H1 (cell line): ENCODE data around the gene BIVM. TPM values are rescaled to one million over a fixed set of nuclear protein-coding genes. Genes with fewer than 3 reads are reported as not detected.

ENCODE experiments used
- CTCF ChIA-PET: fragments of 300-600 bp; sonication (Branson Sonifier 250); formaldehyde crosslinking; loops from one replicate; lab custom pipeline; 2021; ENCODE audit not compliant: partially characterized antibody; lab: Charles Lee
- POLR2A ChIA-PET: fragments of 300-600 bp; sonication (Branson Sonifier 250); formaldehyde crosslinking; loops from one replicate; lab custom pipeline; 2021; ENCODE audit warnings: inconsistent platforms; ENCODE audit not compliant: partially characterized antibody; lab: Charles Lee
- DNase-seq, 2 experiments: peaks; one replicate each; pipeline versions ENCODE4 v3.0.0 to v3.0.0-alpha.2; 2010 to 2022; ENCODE audit warnings: low spot score in 2 of 2, low read depth in 1 of 2, mixed read lengths in 1 of 2
- FAIRE-seq: peaks from 2 replicates; lab custom pipeline; 2011; peaks lifted over from hg19 to GRCh38; lab: Jason Lieb, UNC
- H2AFZ ChIP-seq: 2 replicates; pipeline ENCODE4 v1.8.1; 2012; ENCODE audit warnings: low read length, inconsistent platforms
- H2AK5ac ChIP-seq: 2 replicates; pipeline ENCODE4 v1.6.1; 2013; ENCODE audit warnings: low read depth, low read length
- H2BK120ac ChIP-seq: replicated peaks from 2 replicates; pipeline ENCODE3; 2013; ENCODE audit warnings: low read depth, low read length, inconsistent platforms
- H2BK12ac ChIP-seq: 2 replicates; pipeline ENCODE4 v1.6.1; 2013; ENCODE audit warnings: low read depth, low read length
- H2BK15ac ChIP-seq: 2 replicates; pipeline ENCODE4 v1.6.1; 2013; ENCODE audit warnings: low read length
- H2BK20ac ChIP-seq: 2 replicates; pipeline ENCODE4 v1.6.1; 2013; ENCODE audit warnings: low read length
- H2BK5ac ChIP-seq: 2 replicates; pipeline ENCODE4 v1.6.1; 2013; ENCODE audit warnings: low read depth, low read length
- H3K14ac ChIP-seq: 2 replicates; pipeline ENCODE4 v1.6.1; 2013; ENCODE audit warnings: inconsistent platforms; ENCODE audit not compliant: insufficient read length
- H3K18ac ChIP-seq: 2 replicates; pipeline ENCODE4 v1.6.1; 2013; ENCODE audit warnings: low read length; ENCODE audit errors: extremely low read depth
- H3K23ac ChIP-seq: 2 replicates; pipeline ENCODE4 v1.6.1; 2013; ENCODE audit warnings: inconsistent platforms; ENCODE audit not compliant: insufficient read length
- H3K23me2 ChIP-seq: 2 replicates; pipeline ENCODE4 v1.6.1; 2013; ENCODE audit warnings: low read depth, low read length
- H3K27ac ChIP-seq: 2 replicates; pipeline ENCODE4 v1.6.1; 2011; ENCODE audit warnings: low read depth, low read length, inconsistent platforms
- H3K27me3 ChIP-seq, 4 experiments: replicated peaks in 1 of 4; 1 replicate in 1 of 4; 2 replicates in 3 of 4; pipeline versions ENCODE4 v1.6.1 to v1.8.1; 2011 to 2013; ENCODE audit warnings: low read length in 3 of 4, mild to moderate bottlenecking in 3 of 4, inconsistent platforms in 2 of 4, mixed read lengths in 2 of 4, moderate library complexity in 1 of 4; ENCODE audit not compliant: control insufficient read depth in 3 of 4, insufficient read depth in 3 of 4; ENCODE audit errors: extremely low read depth in 1 of 4
- H3K36me3 ChIP-seq, 4 experiments: 2 replicates each; pipeline versions ENCODE4 v1.6.1 to v1.8.1; 2011 to 2013; ENCODE audit warnings: mild to moderate bottlenecking in 4 of 4, low read length in 3 of 4, moderate library complexity in 2 of 4, control low read depth in 1 of 4, inconsistent platforms in 1 of 4; ENCODE audit not compliant: insufficient read depth in 4 of 4, control insufficient read depth in 2 of 4
- H3K4ac ChIP-seq: replicated peaks from 2 replicates; pipeline ENCODE3; 2013; ENCODE audit warnings: low read length, low read depth, mixed read lengths, inconsistent platforms; ENCODE audit not compliant: insufficient read length
- H3K4me1 ChIP-seq, 4 experiments: replicated peaks in 1 of 4; 1 replicate in 1 of 4; 2 replicates in 3 of 4; pipeline versions ENCODE4 v1.6.1 to v1.8.1; 2011 to 2013; ENCODE audit warnings: low read length in 3 of 4, inconsistent platforms in 2 of 4, mixed read lengths in 1 of 4; ENCODE audit not compliant: insufficient read depth in 4 of 4, control insufficient read depth in 3 of 4
- H3K4me2 ChIP-seq, 2 experiments: 2 replicates each; pipeline versions ENCODE4 v1.6.1 to v1.8.1; 2011 to 2013; ENCODE audit warnings: low read depth in 2 of 2, low read length in 2 of 2, control low read depth in 1 of 2, inconsistent platforms in 1 of 2, mild to moderate bottlenecking in 1 of 2; ENCODE audit not compliant: insufficient read depth in 1 of 2
- H3K4me3 ChIP-seq, 4 experiments: fragments of 200-600, 300-600 bp in 1 of 4; sonication (generic), shearing (Covaris generic), sonication (Bioruptor Twin) in 1 of 4; 2 replicates each; pipeline versions ENCODE4 v1.5.1 to v1.8.1; 2011 to 2016; ENCODE audit warnings: low read length in 4 of 4, low read depth in 3 of 4, control low read depth in 2 of 4, inconsistent platforms in 2 of 4, mild to moderate bottlenecking in 2 of 4, mixed read lengths in 1 of 4, moderate library complexity in 1 of 4; ENCODE audit not compliant: insufficient read depth in 2 of 4; ENCODE audit errors: extremely low read depth in 1 of 4
- H3K56ac ChIP-seq: replicated peaks from 2 replicates; pipeline ENCODE3; 2013; ENCODE audit warnings: low read depth, mild to moderate bottlenecking, mixed read lengths, low read length, inconsistent platforms; ENCODE audit not compliant: insufficient read length
- H3K79me1 ChIP-seq: 2 replicates; pipeline ENCODE4 v1.6.1; 2013; ENCODE audit warnings: low read depth, low read length, control low read depth
- H3K79me2 ChIP-seq, 2 experiments: 2 replicates each; pipeline versions ENCODE4 v1.6.1 to v1.8.1; 2012 to 2013; ENCODE audit warnings: low read length in 2 of 2, mild to moderate bottlenecking in 2 of 2, inconsistent platforms in 1 of 2; ENCODE audit not compliant: insufficient read depth in 2 of 2, control insufficient read depth in 1 of 2
- H3K9ac ChIP-seq, 4 experiments: replicated peaks in 1 of 4; 1 replicate in 1 of 4; 2 replicates in 3 of 4; pipeline versions ENCODE4 v1.6.1 to v1.8.1; 2011 to 2013; ENCODE audit warnings: low read depth in 3 of 4, low read length in 3 of 4, control low read depth in 2 of 4, mild to moderate bottlenecking in 2 of 4, moderate library complexity in 2 of 4, inconsistent platforms in 1 of 4; ENCODE audit errors: extremely low read depth in 1 of 4
- H3K9me3 ChIP-seq, 2 experiments: 2 replicates each; pipeline versions ENCODE4 v1.6.1 to v1.8.1; 2012 to 2013; ENCODE audit warnings: mild to moderate bottlenecking in 2 of 2, moderate library complexity in 2 of 2, control low read depth in 1 of 2, inconsistent platforms in 1 of 2, low read depth in 1 of 2, low read length in 1 of 2, mixed read lengths in 1 of 2; ENCODE audit not compliant: insufficient read depth in 2 of 2
- H4K20me1 ChIP-seq, 2 experiments: replicated peaks in 1 of 2; 2 replicates each; pipeline versions ENCODE3 to v1.8.1; 2011 to 2013; ENCODE audit warnings: inconsistent platforms in 2 of 2, low read length in 2 of 2, mild to moderate bottlenecking in 1 of 2; ENCODE audit not compliant: insufficient read depth in 2 of 2, control insufficient read depth in 1 of 2
- H4K5ac ChIP-seq: 2 replicates; pipeline ENCODE4 v1.6.1; 2013; ENCODE audit warnings: low read length, low read depth, mixed read lengths, inconsistent platforms; ENCODE audit not compliant: insufficient read length
- H4K8ac ChIP-seq: 2 replicates; pipeline ENCODE4 v1.8.0; 2013; ENCODE audit warnings: mild to moderate bottlenecking, moderate library complexity, low read length, inconsistent platforms; ENCODE audit not compliant: insufficient read depth; ENCODE audit errors: extremely low read depth
- H4K91ac ChIP-seq: replicated peaks from 2 replicates; pipeline ENCODE3; 2013; ENCODE audit warnings: low read length, mixed read lengths, inconsistent platforms; ENCODE audit not compliant: insufficient read length
- KDM1A ChIP-seq: fragments of 200-600, 300-600 bp; sonication (generic); IDR thresholded peaks from 2 replicates; pipeline ENCODE4 v1.7.1; 2016; ENCODE audit warnings: mild to moderate bottlenecking, low read length, borderline replicate concordance
- RFX5 ChIP-seq: IDR thresholded peaks from 2 replicates; pipeline ENCODE4 v1.6.1; 2011; ENCODE audit warnings: low read depth, low read length, improper control_type of control experiment, borderline replicate concordance
- SIRT6 ChIP-seq: IDR thresholded peaks from one replicate; pipeline ENCODE4 v1.7.1; 2012; ENCODE audit warnings: low read length, inconsistent platforms
- WGBS, 2 experiments: shearing (Covaris generic) in 1 of 2; methylation state at CpG; one replicate each; pipeline versions ENCODE4 v1.1.6 to v1.1.7; 2013 to 2015; ENCODE audit warnings: low lambda C conversion rate in 2 of 2, mixed read lengths in 2 of 2, inconsistent platforms in 1 of 2, low coverage in 1 of 2, missing lambda C conversion rate in 1 of 2; ENCODE audit not compliant: insufficient replicate concordance in 2 of 2, insufficient coverage in 1 of 2, insufficient read length in 1 of 2; ENCODE audit errors: extremely low coverage in 1 of 2, missing lambda C conversion rate in 1 of 2; 5-methylcytosine and 5-hydroxymethylcytosine counted together
- polyA plus RNA-seq, 7 experiments: library from polyadenylated mRNA; depleted of rRNA in 3 of 7; stranded (reverse) in 5 of 7; unstranded in 2 of 7; fragments of >200 nt in 5 of 7; fragments of 200-250 nt in 2 of 7; gene quantifications; 1 replicate in 5 of 7; 2 replicates in 1 of 7; 4 replicates in 1 of 7; pipeline versions ENCODE4 v1.2.1 to v1.2.3, GENCODE V29; 2011 to 2013; ENCODE audit warnings: missing spikeins in 2 of 7, mixed read lengths in 2 of 7
- total RNA-seq: library from RNA; stranded (reverse); fragmentation: NEBNext Ultra II Directional; extraction: Animal tissue kit (Norgen Biotek cat#: 25700); gene quantifications from 2 replicates; pipeline ENCODE4 v1.2.1, GENCODE V29; 2021

The BIVM gene
- total and polyA plus RNA-seq, 2 of the 8 experiments (the other 6 are each of a cell fraction or from before 2014, with no cell fraction given) = 1.8 to 5.5 TPM

- Histone ChIP-seq H3K79me1 (no peaks in the 10 kb centered on the region), H3K23ac (no peak overlapping the region), H3K4me2 (no peak overlapping the region), H3K36me3 (no peaks in the 10 kb centered on the region), H2BK120ac (no peak overlapping the region), H2BK5ac (no peak overlapping the region), H2BK20ac (no peak overlapping the region), H3K27me3 (peaks cover 0 to 2% (median under 1%) of the 10 kb centered on the region in 4 experiments; a peak in 2 of 7 replicates), H3K4me3 (no peak overlapping the region), H3K4me1 (no peaks in the 10 kb centered on the region), H3K23me2 (peaks cover under 1% of the 10 kb centered on the region; the same call in 1 of the 2 replicates), H3K14ac (no peak overlapping the region), H3K4ac (no peak overlapping the region), H2BK15ac (no peak overlapping the region), H3K18ac (no peak overlapping the region), H3K27ac (no peak overlapping the region), H3K79me2 (no peaks in the 10 kb centered on the region), H2AFZ (no peak overlapping the region), H2AK5ac (no peak overlapping the region), H4K91ac (no peak overlapping the region), H2BK12ac (no peak overlapping the region), H3K9ac (no peak overlapping the region), H3K9me3 (no peaks in the 10 kb centered on the region), H4K20me1 (no peaks in the 10 kb centered on the region), H3K56ac (no peak overlapping the region), H4K5ac (no peak overlapping the region), H4K8ac (no peak overlapping the region)
- FAIRE-seq (no peak), DNase-seq (no peak)
- no peak for TF ChIP-seq SIRT6
- TF ChIP-seq RFX5 = no peak
- TF ChIP-seq KDM1A = no peak
- CTCF ChIA-PET = no interaction called here
- POLR2A ChIA-PET = no interaction called here
- WGBS, 2 experiments = 93% methylated on average over 3 of the region's 3 CpGs; no CpG with 5 or more reads in 1 of the 2 experiments
Observed at GRCh38 chr13:102805680-102806079, 6.8 kb downstream of the BIVM start.
